PC-3 (cell line): ENCODE results near the gene PACRG. TPM values are rescaled to one million over a fixed set of nuclear protein-coding genes. Genes with fewer than 3 reads are reported as not detected.

Source experiments
- ATAC-seq: fragments of 200-7000 bp; cut with Tn5 transposase; 2 replicates; pipeline ENCODE4 v1.9.1; 2020; ENCODE audit warnings: mild to moderate bottlenecking, moderate library complexity
- BruUV-seq: library from RNA; stranded (reverse); fragments of 400-500 nt; replicated peaks from 2 replicates; lab custom pipeline; 2021; lab: Mats Ljungman, UMichigan
- CTCF ChIA-PET: fragments of 300-600 bp; sonication (Branson Sonifier 250); formaldehyde crosslinking; loops from one replicate; lab custom pipeline; 2022; ENCODE audit warnings: antibody characterized with exemption; lab: Charles Lee
- POLR2A ChIA-PET: fragments of 300-600 bp; sonication (Branson Sonifier 250); formaldehyde crosslinking; loops from one replicate; lab custom pipeline; 2022; ENCODE audit warnings: antibody characterized with exemption; ENCODE audit not compliant: unreplicated experiment; lab: Charles Lee
- DNase-seq: peaks from one replicate; pipeline ENCODE4 v3.0.0-alpha.2; 2015
- H2AFZ ChIP-seq: fragments of 300-600 bp; sonication (generic); 2 replicates; pipeline ENCODE4 v1.6.0; 2016; ENCODE audit warnings: antibody characterized with exemption, low read length
- H3F3A ChIP-seq: fragments of 300-600 bp; sonication (generic); one replicate; pipeline ENCODE4 v1.6.0; 2017; ENCODE audit warnings: antibody characterized with exemption, low read length, control low read depth, mild to moderate bottlenecking; ENCODE audit not compliant: unreplicated experiment
- H3K27ac ChIP-seq: fragments of 300-600 bp; sonication (generic); 2 replicates; pipeline ENCODE4 v1.5.1; 2016; ENCODE audit warnings: mild to moderate bottlenecking, low read length
- H3K27me3 ChIP-seq: fragments of 300-600 bp; sonication (generic); 2 replicates; pipeline ENCODE4 v1.6.1; 2016; ENCODE audit warnings: low read length, mixed read lengths
- H3K36me3 ChIP-seq: fragments of 300-600 bp; sonication (generic); 2 replicates; pipeline ENCODE4 v1.6.1; 2016; ENCODE audit warnings: low read depth, mixed run types, low read length, mixed read lengths
- H3K4me1 ChIP-seq: fragments of 300-600 bp; sonication (generic); 2 replicates; pipeline ENCODE4 v1.5.1; 2016; ENCODE audit warnings: low read length; ENCODE audit not compliant: insufficient read depth
- H3K4me2 ChIP-seq: fragments of 300-600 bp; sonication (generic); 2 replicates; pipeline ENCODE4 v1.6.0; 2016; ENCODE audit warnings: low read length
- H3K4me3 ChIP-seq: fragments of 300-600 bp; sonication (generic); 2 replicates; pipeline ENCODE4 v1.5.1; 2016; ENCODE audit warnings: mild to moderate bottlenecking, low read length, mixed read lengths
- H3K79me2 ChIP-seq: fragments of 300-600 bp; sonication (generic); 2 replicates; pipeline ENCODE4 v1.6.1; 2017; ENCODE audit warnings: low read length, mixed read lengths
- H3K9ac ChIP-seq: fragments of 300-600 bp; sonication (generic); 2 replicates; pipeline ENCODE4 v1.6.0; 2016; ENCODE audit warnings: mild to moderate bottlenecking, low read length
- H3K9me2 ChIP-seq: fragments of 300-600 bp; sonication (generic); replicated peaks from 2 replicates; pipeline ENCODE4 v1.6.1; 2016; ENCODE audit warnings: mixed run types, low read length, mixed read lengths
- H3K9me3 ChIP-seq: fragments of 300-600 bp; sonication (generic); 2 replicates; pipeline ENCODE4 v1.6.1; 2016; ENCODE audit warnings: low read length, mixed read lengths
- H4K20me1 ChIP-seq: fragments of 300-600 bp; sonication (generic); 2 replicates; pipeline ENCODE4 v1.6.1; 2016; ENCODE audit warnings: low read length, mixed read lengths
- EZH2 ChIP-seq: fragments of 300-600 bp; sonication (generic); IDR thresholded peaks from one replicate; pipeline ENCODE4 v1.6.1; 2017; ENCODE audit warnings: antibody characterized with exemption, mild to moderate bottlenecking, low read length; ENCODE audit not compliant: unreplicated experiment
- EZH2phosphoT487 ChIP-seq: fragments of 300-600 bp; sonication (generic); IDR thresholded peaks from 2 replicates; pipeline ENCODE4 v1.6.1; 2018; ENCODE audit warnings: mild to moderate bottlenecking, antibody characterized with exemption, low read length, borderline replicate concordance
- intact Hi-C: fragments of 100-400 bp; cut with micrococcal nuclease; formaldehyde crosslinking; loops from 2 replicates; pipeline ENCODE4 v1.9.0; 2023
- total RNA-seq: library from RNA; depleted of rRNA; stranded (reverse); fragments of >200 nt; gene quantifications from 2 replicates; pipeline ENCODE4 v1.2.3, GENCODE V29; 2014
- TF ChIP-seq, protein P1 (sequence below): fragments of 300-600 bp; sonication (generic); conservative IDR thresholded peaks from 2 replicates; pipeline ENCODE4 v1.5.1; 2017; ENCODE audit warnings: antibody characterized with exemption, low read depth, mild to moderate bottlenecking, low read length

Gene PACRG
- total RNA-seq, 1 experiment from 2014 or later, result not detected

DNA sequence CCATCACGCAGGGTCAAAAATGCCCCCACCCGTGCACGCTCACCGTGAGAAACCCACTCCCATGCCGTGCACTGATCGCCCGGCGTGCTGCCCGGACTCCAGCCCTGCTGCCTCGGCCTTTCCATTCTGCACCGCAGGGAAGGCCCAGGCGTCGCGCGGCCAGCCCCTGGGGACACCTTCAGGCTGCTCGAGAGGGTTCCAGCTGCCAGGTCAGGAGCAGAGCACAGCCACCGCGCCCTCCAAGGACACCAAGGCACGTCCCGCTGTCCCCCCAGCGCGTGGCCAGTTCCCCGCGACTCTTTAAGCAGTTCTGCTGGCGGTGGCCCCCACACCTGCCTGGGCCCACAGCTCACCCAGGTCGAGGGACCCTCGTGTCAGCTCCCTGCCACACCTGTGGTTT is 372.5 kb downstream of the PACRG start:
- ATAC-seq (no peak), DNase-seq (no peak)
- CTCF ChIA-PET, result no interaction called here
- no peak overlapping the region for H3K4me3 ChIP-seq
- POLR2A ChIA-PET, result no interaction called here
- H3F3A ChIP-seq, result no peaks in the 10 kb centered on the region
- H2AFZ ChIP-seq, result no peak overlapping the region
- peaks cover 50% of the 10 kb centered on the region for H3K27me3 ChIP-seq
- no peaks in the 10 kb centered on the region for H3K79me2 ChIP-seq
- H4K20me1 ChIP-seq, result no peaks in the 10 kb centered on the region
- H3K27ac ChIP-seq, result no peak overlapping the region
- no peaks in the 10 kb centered on the region for H3K36me3 ChIP-seq
- BruUV-seq, result no TSS peak
- no peak overlapping the region for H3K4me2 ChIP-seq
- no peaks in the 10 kb centered on the region for H3K9me3 ChIP-seq
- intact Hi-C loops, result no loop called here
- no peaks in the 10 kb centered on the region for H3K4me1 ChIP-seq
- TF ChIP-seq EZH2 (no peak), EZH2phosphoT487 (no peak)
- TF ChIP-seq, protein P1, sequence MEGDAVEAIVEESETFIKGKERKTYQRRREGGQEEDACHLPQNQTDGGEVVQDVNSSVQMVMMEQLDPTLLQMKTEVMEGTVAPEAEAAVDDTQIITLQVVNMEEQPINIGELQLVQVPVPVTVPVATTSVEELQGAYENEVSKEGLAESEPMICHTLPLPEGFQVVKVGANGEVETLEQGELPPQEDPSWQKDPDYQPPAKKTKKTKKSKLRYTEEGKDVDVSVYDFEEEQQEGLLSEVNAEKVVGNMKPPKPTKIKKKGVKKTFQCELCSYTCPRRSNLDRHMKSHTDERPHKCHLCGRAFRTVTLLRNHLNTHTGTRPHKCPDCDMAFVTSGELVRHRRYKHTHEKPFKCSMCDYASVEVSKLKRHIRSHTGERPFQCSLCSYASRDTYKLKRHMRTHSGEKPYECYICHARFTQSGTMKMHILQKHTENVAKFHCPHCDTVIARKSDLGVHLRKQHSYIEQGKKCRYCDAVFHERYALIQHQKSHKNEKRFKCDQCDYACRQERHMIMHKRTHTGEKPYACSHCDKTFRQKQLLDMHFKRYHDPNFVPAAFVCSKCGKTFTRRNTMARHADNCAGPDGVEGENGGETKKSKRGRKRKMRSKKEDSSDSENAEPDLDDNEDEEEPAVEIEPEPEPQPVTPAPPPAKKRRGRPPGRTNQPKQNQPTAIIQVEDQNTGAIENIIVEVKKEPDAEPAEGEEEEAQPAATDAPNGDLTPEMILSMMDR, result no peak
- no peak overlapping the region for H3K9ac ChIP-seq
- no peaks in the 10 kb centered on the region for H3K9me2 ChIP-seq

DNA sequence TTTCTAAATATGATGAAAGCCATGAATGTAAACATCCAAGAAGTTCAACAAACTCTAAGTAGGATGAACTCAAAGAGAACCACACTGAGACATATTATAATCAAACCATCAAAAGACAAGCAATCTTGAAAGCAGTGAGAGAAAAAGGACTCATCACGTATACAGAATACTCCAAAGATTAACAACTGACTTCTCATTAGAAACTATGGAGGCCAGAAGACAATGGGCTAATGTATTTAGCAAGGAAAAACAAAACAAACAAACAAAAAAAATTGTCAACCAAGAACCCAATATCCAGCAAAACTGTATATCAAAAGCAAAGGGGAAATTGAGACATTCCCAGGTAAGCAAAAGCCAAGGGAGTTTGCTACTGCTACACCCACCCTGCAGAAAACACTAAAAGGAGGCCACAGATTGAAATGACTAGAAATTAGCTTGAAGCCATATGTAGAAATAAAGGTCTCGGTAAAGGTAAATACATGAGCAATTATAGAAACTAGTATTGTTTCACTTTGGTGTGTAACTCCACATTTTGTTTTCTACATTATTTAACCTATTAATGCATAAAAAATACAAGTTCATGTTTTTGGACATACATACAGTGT is 385.7 kb downstream of the PACRG start:
- Histone ChIP-seq H3K9ac (no peak overlapping the region), H3K9me2 (no peaks in the 10 kb centered on the region), H3K36me3 (no peaks in the 10 kb centered on the region), H2AFZ (no peak overlapping the region), H3K79me2 (no peaks in the 10 kb centered on the region), H4K20me1 (no peaks in the 10 kb centered on the region), H3K27me3 (peaks cover 7% of the 10 kb centered on the region), H3K9me3 (no peaks in the 10 kb centered on the region), H3F3A (no peaks in the 10 kb centered on the region), H3K27ac (no peak overlapping the region), H3K4me1 (no peaks in the 10 kb centered on the region), H3K4me2 (no peak overlapping the region), H3K4me3 (no peak overlapping the region)
- BruUV-seq, result no TSS peak
- POLR2A ChIA-PET, result no interaction called here
- DNase-seq, result no peak
- no peak for ATAC-seq
- CTCF ChIA-PET, result no interaction called here
- intact Hi-C loops, result no loop called here
- TF ChIP-seq EZH2 (no peak), EZH2phosphoT487 (no peak)
- TF ChIP-seq, protein P1, result no peak

DNA sequence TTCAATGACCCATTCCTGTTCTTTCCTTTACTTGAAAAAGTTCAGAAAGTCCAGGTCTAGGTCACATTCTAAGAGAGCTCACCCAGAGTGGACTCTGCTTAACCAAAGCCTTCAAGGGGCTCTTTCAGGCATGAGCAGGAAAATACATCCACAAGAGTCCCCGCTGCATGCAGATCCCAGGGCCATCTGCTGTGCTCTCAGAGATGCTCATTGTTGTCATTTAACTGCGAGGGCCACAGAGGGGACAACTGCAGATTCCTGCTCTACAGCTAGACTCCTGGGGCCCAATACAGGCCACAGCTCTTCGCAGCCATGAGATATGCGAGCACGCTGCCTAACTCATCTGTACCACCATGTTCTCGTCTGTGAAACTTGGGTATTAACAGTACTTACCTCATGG is 391.2 kb downstream of the PACRG start:
- ATAC-seq (no peak), DNase-seq (no peak)
- no peaks in the 10 kb centered on the region for H3K4me1 ChIP-seq
- H3K9me2 ChIP-seq, result no peaks in the 10 kb centered on the region
- no peak for TF ChIP-seq EZH2phosphoT487
- TF ChIP-seq EZH2, result no peak
- TF ChIP-seq, protein P1, result no peak
- CTCF ChIA-PET, result no interaction called here
- no peaks in the 10 kb centered on the region for H3K9me3 ChIP-seq
- H2AFZ ChIP-seq, result no peak overlapping the region
- H3K27ac ChIP-seq, result no peak overlapping the region
- H3K36me3 ChIP-seq, result no peaks in the 10 kb centered on the region
- H3K79me2 ChIP-seq, result no peaks in the 10 kb centered on the region
- intact Hi-C loops, result no loop called here
- H3K27me3 ChIP-seq, result peaks cover 20% of the 10 kb centered on the region
- no peaks in the 10 kb centered on the region for H3F3A ChIP-seq
- BruUV-seq, result no TSS peak
- no peak overlapping the region for H3K9ac ChIP-seq
- H3K4me2 ChIP-seq, result no peak overlapping the region
- POLR2A ChIA-PET, result no interaction called here
- H3K4me3 ChIP-seq, result no peak overlapping the region
- no peaks in the 10 kb centered on the region for H4K20me1 ChIP-seq
